GM18505 (cell line): ENCODE results near the gene RADX.
"Not testable (repeated sequence)": the region's sequence is repeated elsewhere in the genome, so short reads cannot be mapped to it uniquely, and the experiment has no call there.

ENCODE experiments used
- ATAC-seq: cut with Tn5 transposase; IDR thresholded peaks from one replicate; pipeline ENCODE4 v1.9.1; 2021; ENCODE audit not compliant: unreplicated experiment
- POLR2A ChIP-seq: IDR thresholded peaks from 4 replicates; pipeline ENCODE4 v1.6.1; 2011; ENCODE audit warnings: borderline replicate concordance; ENCODE audit not compliant: insufficient read depth, insufficient read length; ENCODE audit errors: extremely low read depth

Gene RADX

DNA sequence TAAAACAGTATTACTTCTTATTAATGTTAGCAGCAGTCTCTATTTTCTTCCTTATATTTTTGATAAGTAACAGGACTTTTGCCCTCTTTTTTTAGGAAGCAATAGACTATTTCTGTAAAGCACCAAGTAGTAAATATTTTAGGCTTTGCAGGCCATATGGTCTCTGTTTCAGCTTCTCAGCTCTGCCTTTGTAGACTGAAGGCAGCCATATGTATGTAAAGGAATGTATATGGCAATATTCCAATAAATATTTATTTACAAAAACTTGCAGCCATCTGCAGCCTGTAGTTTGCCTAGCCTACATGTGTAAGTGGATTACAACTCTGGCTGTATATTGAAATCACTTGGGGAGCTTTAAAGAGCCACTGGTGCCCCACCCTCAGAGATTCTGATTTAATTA is 15.0 kb downstream of the RADX start:
- TF ChIP-seq POLR2A: no peak
- no peak for ATAC-seq

DNA sequence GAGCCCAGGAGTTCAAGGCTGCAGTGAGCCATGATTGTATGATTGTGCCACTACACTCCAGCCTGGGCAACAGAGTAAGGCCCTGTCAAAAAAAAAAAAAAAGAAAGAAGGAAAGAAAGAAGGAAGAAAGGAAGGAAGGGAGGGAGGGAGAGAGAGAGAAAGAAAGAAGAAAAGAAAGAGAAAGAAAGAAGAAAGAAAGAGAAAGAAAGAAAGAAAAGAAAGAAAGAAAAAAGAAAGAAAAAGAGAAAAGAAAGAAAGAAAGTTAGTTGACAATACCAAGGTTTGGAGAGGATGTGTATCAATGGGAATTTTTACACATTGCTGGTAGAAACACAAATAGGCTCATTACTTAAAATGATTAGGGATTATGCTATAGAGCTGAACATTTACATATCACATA is 19.8 kb downstream of the RADX start:
- ATAC-seq: no peak
- TF ChIP-seq POLR2A: no peak

DNA sequence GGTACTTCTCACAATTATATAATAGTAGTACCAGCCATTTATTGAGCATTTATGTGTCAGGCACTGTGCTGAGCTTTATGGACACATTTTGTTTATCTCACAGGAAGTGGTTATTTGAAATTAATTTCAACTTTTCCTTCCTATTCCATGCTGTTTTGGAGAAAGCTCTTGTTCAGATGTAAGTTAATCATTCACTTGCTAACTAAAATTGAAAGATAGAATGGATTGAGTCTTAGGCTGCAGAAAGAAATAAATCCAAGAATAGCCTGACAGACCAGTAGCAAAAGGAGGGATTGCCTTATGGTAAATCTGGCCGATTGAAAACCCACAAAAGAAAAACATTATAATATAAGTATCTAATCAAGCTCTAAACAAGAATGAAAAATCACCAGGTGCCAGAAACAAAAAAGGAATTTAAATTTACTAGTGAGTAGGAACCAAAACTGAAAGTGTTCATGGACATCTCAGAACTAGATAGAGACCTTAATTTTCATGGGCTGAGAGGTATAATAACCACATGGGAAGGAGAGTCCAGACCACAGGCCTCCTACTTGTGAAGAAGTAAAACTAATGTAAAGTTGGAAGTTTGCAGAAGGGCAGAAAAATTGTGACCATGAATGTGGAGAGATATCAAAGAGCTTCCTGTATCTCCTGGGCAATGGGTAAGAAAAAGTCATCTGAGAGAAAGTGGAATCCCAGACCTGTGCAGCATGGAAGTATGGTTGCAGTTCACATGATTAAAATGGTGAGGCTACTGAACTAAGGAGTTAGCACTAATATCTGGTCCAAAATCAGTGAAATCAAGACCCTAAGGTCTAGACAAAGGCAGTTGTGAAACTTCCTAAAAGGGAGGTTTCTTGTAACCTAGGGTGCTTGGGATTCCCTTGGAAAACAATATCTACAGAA is 38.0 kb downstream of the RADX start:
- peak; percentile 98 for ATAC-seq
- no peak for TF ChIP-seq POLR2A

DNA sequence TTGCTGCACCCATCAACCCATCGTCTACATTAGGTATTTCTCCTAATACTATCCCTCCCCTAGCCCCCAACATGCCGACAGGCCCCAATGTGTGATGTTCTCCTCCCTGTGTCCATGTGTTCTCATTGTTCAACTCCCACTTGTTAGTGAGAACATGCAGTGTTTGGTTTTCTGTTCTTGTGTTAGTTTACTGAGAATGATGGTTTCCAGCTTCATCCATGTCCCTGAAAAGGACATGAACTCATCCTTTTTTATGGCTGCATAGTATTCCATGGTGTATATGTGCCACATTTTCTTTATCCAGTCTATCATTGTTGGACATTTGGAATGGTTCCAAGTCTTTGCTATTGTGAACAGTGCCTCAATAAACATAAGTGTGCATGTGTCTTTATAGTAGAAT is 41.8 kb downstream of the RADX start:
- ATAC-seq: not testable (repeated sequence)

DNA sequence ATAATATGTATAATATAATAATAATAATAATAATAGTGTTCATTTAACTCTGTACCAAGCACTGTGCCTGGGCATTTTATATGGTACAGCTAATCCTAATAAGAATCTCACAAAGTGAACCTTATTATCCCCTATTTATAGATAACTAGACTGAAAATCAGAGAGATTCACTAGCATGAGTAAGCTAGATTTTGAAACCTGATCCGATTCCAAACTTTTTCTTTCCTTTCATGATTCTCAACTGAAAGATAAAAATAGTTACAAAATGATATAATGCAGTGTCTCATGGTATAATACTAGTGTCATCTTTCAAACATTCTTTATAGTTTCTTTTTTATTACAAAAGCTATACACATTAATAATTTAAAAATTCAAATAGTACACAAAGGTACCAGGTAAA is 58.9 kb downstream of the RADX start:
- ATAC-seq: no peak
- no peak for TF ChIP-seq POLR2A

DNA sequence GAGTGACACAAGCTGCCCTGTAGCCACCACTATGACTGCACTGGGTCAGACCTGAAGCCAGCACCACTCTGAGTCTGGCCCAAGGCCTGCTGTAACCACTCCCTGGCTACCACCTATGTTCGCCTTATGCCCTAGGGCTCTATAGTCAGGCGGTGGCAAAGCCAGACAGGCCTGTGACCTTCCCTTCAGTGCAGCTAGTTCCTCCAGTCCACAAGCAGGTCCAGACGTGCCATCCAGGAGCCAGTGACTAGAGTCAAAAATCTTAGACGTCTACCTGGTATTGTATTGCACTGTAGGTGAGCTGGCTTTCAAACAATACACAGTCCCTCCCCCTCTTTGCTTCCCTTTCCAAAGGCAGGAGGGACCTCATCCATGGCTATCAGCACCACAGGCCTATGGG is 60.7 kb downstream of the RADX start:
- no peak for TF ChIP-seq POLR2A
- ATAC-seq: no peak

DNA sequence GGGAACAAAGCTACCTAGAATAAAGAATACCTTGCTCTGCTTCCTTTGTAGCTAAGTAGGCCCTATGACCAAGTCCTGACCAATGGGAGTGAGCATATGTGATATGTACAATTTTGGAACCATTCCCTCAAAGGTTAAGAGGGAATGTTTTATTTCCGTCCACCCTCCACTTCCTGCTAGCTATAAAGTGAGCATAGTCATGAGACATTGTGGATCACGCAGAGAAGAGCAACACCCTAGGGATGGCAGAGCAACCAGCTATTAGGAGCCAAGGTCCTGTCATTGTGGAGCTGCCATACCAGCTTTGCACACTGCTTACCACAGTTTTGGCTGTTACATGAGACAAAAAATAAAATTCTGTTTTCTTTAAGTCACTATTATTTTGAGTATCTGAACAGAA is 68.9 kb downstream of the RADX start:
- no peak for ATAC-seq

DNA sequence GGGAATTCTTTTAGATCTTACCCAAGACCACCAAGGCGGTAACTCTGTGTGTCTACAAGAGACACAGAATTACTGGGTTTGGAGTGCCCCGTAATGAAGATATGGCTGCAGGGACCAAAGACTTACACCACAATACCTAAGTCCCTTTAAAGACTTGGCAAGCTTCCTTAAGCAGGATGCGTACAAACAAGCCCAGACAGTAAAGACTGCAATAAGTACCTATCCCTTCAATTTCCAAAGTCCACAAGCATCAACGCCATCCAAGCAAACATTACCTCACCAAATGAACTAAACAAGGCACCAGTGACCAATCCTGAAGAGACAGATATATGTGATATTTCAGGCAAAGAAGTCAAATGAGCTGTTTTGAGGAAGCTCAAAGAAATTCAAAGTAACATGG is 72.4 kb downstream of the RADX start:
- ATAC-seq: no peak
- no peak for TF ChIP-seq POLR2A

More for the DNA sequence above, 68.9 kb downstream of the RADX start:
- no peak for TF ChIP-seq POLR2A

DNA sequence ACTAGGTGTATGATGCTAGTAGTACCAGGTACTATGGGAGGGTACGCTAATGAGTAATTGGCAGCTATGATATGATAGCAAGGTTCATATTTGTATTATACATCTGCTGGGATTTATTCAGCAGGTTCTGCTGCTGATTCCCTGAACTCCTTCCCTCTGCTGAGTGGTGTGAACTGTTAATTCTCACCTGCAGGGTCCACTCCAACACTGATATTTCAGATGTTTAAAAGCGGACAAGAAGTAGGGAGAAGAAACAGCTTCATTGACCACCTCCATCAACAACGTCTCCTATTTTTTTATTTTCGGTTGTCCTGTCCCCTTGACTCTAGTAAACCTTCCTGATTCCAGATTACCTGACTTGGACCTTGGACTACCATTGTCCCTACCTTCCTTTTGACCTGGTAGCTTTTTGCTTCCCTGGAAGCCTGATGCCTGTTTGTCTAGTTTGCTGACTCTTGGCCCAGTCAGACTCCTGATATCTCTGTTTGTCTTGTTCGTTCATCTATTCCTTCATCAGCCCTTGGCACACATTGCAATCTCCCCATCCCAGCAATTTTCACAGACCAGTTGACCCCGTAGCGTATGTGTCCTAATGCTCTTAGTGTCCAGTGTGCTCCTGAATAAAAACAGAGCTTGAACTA is 80.8 kb downstream of the RADX start:
- ATAC-seq: no peak
- TF ChIP-seq POLR2A: no peak

DNA sequence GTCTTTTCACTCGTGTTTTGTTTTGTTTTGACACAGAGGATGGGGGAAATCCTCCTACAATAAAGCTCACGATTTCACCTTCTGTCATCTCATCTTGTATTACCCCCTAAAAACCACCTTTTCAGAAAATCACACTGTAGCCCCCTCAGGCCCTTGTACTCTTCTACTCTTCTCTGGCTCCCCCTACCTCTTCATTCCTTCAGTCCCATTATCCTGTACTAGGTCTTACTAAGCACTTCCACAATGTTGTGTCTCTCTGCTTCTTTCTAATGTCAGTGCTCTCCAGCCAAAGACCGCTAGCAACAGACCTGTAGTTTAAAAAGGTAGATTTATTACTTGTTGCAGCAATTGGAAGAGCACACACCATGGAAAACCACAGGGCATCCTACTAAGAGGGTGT is 84.7 kb downstream of the RADX start:
- TF ChIP-seq POLR2A: no peak
- no peak for ATAC-seq

DNA sequence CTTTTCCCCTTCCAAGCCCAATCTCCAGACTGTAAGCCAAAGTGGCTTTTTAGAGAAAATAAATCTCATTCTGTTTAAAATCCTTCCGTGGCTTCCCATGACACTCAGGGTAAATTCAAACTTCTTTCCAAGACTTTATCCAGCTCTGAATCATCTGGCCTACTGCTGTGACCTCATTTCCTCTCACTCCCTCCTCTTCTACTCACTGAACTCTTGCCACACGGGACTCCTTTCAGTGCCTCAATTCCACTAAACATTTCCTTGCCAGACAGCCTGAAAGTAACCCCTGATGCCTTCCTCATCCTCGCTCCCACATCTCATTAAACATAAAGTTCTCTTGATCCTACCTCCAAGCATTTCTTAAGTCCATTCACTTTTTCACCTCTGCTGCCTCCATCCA is 86.9 kb downstream of the RADX start:
- no peak for TF ChIP-seq POLR2A
- ATAC-seq: no peak

DNA sequence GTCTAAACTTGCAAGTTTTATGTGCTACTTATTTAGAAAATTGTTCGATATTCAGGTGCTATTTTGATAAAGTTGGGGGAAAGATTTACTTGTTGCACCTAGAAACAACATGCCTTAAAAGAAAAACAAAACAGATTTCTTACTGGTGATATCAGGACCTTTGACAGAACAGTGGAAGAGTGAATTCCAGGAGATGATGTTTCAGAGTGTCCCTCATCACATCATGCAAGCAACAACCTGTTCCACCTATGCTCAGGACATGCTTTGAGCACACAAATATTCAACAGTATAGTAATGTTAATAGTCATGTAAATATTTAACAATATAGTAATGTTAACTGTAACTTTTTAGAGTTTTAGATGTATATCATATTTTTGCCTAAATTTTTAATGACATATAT is 90.9 kb downstream of the RADX start:
- TF ChIP-seq POLR2A: no peak
- ATAC-seq: no peak

DNA sequence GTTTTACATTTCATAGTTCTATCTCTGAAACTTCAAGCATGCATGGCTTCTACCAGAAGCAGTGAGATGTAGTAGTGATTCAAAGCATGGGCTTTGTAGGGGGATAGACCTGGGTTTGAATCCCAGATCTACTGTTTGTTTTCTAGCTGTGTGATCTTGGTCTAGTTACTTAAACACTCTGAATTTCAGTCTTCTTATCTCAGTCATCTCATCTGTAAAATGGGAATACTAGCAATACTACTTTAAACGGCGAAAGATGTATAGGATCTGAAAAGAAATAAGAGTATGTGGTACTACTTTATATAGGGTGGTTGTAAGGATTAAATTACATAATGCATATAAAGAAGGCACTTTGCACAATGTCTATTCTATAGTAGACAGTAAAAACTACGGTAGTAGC is 94.7 kb downstream of the RADX start:
- no peak for ATAC-seq
- TF ChIP-seq POLR2A: no peak

DNA sequence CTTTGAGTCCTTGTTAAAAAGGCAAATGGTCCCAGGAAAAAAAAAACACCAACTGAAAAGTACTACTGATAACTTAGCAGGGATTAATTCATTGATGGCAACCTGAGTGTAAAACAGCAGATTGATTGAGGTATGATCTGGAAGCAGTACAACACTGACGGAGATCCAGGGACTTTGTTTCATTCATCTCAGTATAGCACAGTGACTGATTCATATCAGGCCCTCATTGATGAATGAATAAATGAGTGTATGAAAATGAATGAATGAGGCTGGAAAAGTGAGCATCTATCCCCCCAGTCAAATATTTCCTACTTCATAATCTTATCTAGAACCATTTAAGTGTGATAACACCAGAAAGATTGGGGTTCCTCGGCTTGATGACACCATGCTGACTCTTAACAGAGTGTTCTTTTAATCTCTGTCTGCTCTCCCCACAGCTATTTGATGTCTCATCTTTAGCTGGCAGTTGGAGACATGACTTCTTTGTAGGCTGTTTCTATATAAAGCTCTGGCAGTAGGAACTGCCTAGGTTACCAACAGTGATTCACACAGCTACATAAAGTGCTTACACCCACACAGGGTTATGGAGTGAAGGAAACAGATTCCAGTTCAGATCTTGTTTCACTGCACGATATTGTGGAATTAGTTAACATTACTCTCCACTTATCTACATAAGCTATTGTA is 96.1 kb downstream of the RADX start:
- TF ChIP-seq POLR2A: no peak
- ATAC-seq: no peak

DNA sequence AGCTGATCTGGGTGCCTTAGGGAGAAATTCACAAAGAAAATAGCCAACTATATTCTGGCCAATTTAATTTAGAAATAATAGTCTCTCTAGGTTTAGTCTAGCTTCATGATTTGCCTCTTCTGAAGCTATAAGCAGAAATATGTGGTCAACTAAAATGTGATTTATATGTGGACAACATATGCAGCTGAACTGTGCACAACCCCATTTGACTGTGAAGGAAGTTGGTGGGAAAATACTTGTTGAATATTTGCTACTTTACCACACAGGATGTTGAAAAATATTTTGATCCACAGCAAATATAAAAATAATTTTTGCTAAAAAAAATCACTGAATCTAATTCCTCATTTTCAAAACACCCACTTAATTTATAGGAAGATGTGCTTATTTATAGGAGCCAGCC is 99.0 kb downstream of the RADX start:
- ATAC-seq: no peak

DNA sequence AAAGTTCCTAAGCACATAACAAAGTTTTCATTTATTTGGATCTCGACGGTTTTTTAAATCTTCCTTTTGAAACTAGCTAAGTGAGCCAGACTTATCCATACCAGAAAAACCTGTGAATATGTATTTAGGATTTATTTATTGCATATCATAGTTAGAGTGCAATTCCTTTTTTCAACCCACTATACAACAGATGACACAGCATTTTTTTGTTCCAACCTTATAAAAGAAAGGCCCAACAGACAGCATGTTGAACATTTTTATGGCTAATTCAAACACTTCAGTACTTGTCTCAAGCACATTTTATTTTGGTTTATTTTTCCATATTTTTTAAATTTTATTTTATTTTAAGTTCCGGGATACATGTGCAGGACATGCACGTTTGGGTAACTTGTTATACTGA is 99.6 kb downstream of the RADX start:
- ATAC-seq: no peak
- no peak for TF ChIP-seq POLR2A

More for the DNA sequence above, 99.0 kb downstream of the RADX start:
- TF ChIP-seq POLR2A: no peak
